Osteoblast (primary cell): ENCODE data around the gene DRC3. TPM values are rescaled to one million over a fixed set of nuclear protein-coding genes. Genes with fewer than 3 reads are reported as not detected.

Experiments used
- DNase-seq: peaks from one replicate; pipeline ENCODE4 v3.0.0; 2011; ENCODE audit warnings: low spot score, mixed read lengths; ENCODE audit not compliant: insufficient read length; ENCODE audit errors: missing footprints
- H2AFZ ChIP-seq: 2 replicates; pipeline ENCODE4 v1.6.0; 2011; ENCODE audit warnings: mild to moderate bottlenecking, low read length
- H3K27ac ChIP-seq: 2 replicates; pipeline ENCODE4 v1.5.1; 2011; ENCODE audit warnings: mild to moderate bottlenecking, low read depth, low read length, moderate library complexity
- H3K27me3 ChIP-seq: 2 replicates; pipeline ENCODE4 v1.6.0; 2012; ENCODE audit warnings: mild to moderate bottlenecking, control low read depth, inconsistent platforms, low read length, moderate library complexity; ENCODE audit not compliant: insufficient read depth
- H3K36me3 ChIP-seq: 2 replicates; pipeline ENCODE4 v1.5.1; 2011; ENCODE audit warnings: mild to moderate bottlenecking, low read length, control low read depth, moderate library complexity; ENCODE audit not compliant: insufficient read depth
- H3K4me1 ChIP-seq: 2 replicates; pipeline ENCODE4 v1.5.1; 2011; ENCODE audit warnings: mild to moderate bottlenecking, low read length, control low read depth, moderate library complexity; ENCODE audit not compliant: insufficient read depth
- H3K4me2 ChIP-seq: 2 replicates; pipeline ENCODE4 v1.6.0; 2011; ENCODE audit warnings: mild to moderate bottlenecking, low read length; ENCODE audit not compliant: insufficient read depth
- H3K4me3 ChIP-seq: fragments of 200-600 bp; sonication (generic); 3 replicates; pipeline ENCODE4 v1.5.1; 2012; ENCODE audit warnings: mild to moderate bottlenecking, low read length, inconsistent platforms; ENCODE audit not compliant: insufficient read depth
- H3K79me2 ChIP-seq: 2 replicates; pipeline ENCODE4 v1.6.0; 2012; ENCODE audit warnings: mild to moderate bottlenecking, low read length, control low read depth, inconsistent platforms; ENCODE audit not compliant: insufficient read depth
- H3K9me3 ChIP-seq: 2 replicates; pipeline ENCODE4 v1.5.1; 2011; ENCODE audit warnings: low read depth, low read length, control low read depth
- H4K20me1 ChIP-seq: 2 replicates; pipeline ENCODE4 v1.6.0; 2012; ENCODE audit warnings: mild to moderate bottlenecking, low read length, control low read depth; ENCODE audit not compliant: insufficient read depth
- total RNA-seq: library from RNA; depleted of rRNA; stranded (reverse); fragments of >200 nt; gene quantifications from 2 replicates; pipeline ENCODE4 v1.2.3, GENCODE V29; 2012
- TF ChIP-seq, protein P1 (sequence below): IDR thresholded peaks from 2 replicates; pipeline ENCODE4 v1.5.1; 2011; ENCODE audit warnings: mild to moderate bottlenecking, low read depth, low read length, moderate library complexity; ENCODE audit errors: extremely low read depth

DRC3 gene
- total RNA-seq, 1 donor: 2.9 TPM

DNA sequence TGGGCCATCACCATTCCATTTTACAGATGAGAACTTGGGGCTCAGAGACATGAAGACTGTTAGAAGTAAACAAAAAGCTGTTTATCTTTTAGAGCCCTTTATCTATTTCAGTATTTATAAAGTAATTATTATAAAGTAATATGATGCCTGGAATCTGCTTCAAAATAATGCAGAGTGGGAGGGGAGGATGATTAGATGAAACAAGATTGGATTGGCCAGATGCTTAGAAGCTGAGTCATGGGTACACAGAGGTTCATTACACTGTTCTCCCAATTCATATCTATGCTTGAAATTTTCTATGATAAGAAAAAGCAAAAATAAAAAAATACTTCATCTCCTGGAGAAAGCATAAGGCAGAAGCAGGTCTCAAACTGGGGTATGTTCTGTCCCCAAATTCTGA, 29.8 kb upstream of the DRC3 start:
- TF ChIP-seq, protein P1, sequence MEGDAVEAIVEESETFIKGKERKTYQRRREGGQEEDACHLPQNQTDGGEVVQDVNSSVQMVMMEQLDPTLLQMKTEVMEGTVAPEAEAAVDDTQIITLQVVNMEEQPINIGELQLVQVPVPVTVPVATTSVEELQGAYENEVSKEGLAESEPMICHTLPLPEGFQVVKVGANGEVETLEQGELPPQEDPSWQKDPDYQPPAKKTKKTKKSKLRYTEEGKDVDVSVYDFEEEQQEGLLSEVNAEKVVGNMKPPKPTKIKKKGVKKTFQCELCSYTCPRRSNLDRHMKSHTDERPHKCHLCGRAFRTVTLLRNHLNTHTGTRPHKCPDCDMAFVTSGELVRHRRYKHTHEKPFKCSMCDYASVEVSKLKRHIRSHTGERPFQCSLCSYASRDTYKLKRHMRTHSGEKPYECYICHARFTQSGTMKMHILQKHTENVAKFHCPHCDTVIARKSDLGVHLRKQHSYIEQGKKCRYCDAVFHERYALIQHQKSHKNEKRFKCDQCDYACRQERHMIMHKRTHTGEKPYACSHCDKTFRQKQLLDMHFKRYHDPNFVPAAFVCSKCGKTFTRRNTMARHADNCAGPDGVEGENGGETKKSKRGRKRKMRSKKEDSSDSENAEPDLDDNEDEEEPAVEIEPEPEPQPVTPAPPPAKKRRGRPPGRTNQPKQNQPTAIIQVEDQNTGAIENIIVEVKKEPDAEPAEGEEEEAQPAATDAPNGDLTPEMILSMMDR: no peak
- no peak for DNase-seq
- Histone ChIP-seq H3K79me2 (peaks cover 78% of the 10 kb centered on the region), H3K4me2 (peak overlapping the region; percentile 63), H3K27ac (peak overlapping the region; percentile 40), H3K27me3 (no peaks in the 10 kb centered on the region), H3K9me3 (no peaks in the 10 kb centered on the region), H2AFZ (no peak overlapping the region), H3K4me3 (peak overlapping the region; percentile 28), H3K36me3 (no peaks in the 10 kb centered on the region), H3K4me1 (peaks cover 54% of the 10 kb centered on the region), H4K20me1 (peaks cover 17% of the 10 kb centered on the region)

DNA sequence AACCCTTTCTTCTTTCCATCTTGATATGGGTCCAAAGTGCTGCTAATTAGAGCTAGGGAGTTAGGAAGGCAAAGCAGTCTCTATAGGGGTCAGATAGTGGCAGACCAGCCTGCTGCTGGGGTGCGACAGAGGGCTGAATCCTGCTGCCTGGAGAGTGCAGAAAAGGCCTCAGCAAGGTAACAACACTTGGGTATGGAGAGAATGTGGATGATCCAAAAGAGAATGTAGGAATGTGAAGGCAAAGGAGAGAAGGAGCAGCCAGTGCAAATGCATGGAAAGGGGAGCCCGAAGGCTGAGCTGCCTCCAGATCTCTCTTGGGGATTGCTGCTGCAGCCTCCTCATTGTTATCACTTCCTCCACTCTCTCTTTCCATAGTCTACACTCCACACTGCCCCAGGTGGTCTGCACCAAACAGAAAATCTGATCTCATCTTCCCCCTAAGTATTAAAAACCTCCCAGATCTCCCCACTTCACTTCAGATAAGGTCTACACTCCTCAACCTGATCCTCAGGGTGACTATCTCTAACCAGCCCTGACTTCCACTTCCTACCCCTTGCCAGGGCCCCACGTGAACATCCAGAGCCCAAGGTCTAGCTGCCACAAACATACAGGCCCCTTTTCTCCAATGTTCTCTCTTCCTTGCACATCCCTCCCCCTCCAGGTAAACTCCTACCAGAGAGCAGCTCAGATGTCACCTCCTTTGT, 29.2 kb upstream of the DRC3 start:
- peak overlapping the region; percentile 40 for H3K27ac ChIP-seq
- no peak for DNase-seq
- TF ChIP-seq, protein P1: no peak
- H2AFZ ChIP-seq: no peak overlapping the region
- H3K36me3 ChIP-seq: no peaks in the 10 kb centered on the region
- no peaks in the 10 kb centered on the region for H3K27me3 ChIP-seq
- H3K9me3 ChIP-seq: no peaks in the 10 kb centered on the region
- peak overlapping the region; percentile 63 for H3K4me2 ChIP-seq
- H4K20me1 ChIP-seq: peaks cover 16% of the 10 kb centered on the region
- H3K4me3 ChIP-seq: peak overlapping the region; percentile 28
- H3K4me1 ChIP-seq: peaks cover 54% of the 10 kb centered on the region
- peaks cover 76% of the 10 kb centered on the region for H3K79me2 ChIP-seq

GRCh38 chr17:17944242-17944641, 28.4 kb upstream of the DRC3 start:
- H3K27ac ChIP-seq: no peak overlapping the region
- no peak overlapping the region for H3K4me3 ChIP-seq
- H4K20me1 ChIP-seq: peaks cover 20% of the 10 kb centered on the region
- TF ChIP-seq, protein P1: no peak
- H3K9me3 ChIP-seq: no peaks in the 10 kb centered on the region
- H3K27me3 ChIP-seq: no peaks in the 10 kb centered on the region
- no peak overlapping the region for H2AFZ ChIP-seq
- no peaks in the 10 kb centered on the region for H3K36me3 ChIP-seq
- DNase-seq: no peak
- H3K4me1 ChIP-seq: peaks cover 55% of the 10 kb centered on the region
- H3K4me2 ChIP-seq: no peak overlapping the region
- peaks cover 76% of the 10 kb centered on the region for H3K79me2 ChIP-seq

GRCh38 chr17:17944743-17945142, 27.9 kb upstream of the DRC3 start:
- Histone ChIP-seq H3K36me3 (no peaks in the 10 kb centered on the region), H2AFZ (no peak overlapping the region), H3K27me3 (no peaks in the 10 kb centered on the region), H3K9me3 (no peaks in the 10 kb centered on the region), H3K4me2 (no peak overlapping the region), H3K4me1 (peaks cover 54% of the 10 kb centered on the region), H3K27ac (no peak overlapping the region), H3K79me2 (peaks cover 80% of the 10 kb centered on the region), H3K4me3 (no peak overlapping the region), H4K20me1 (peaks cover 22% of the 10 kb centered on the region)
- DNase-seq: no peak
- TF ChIP-seq, protein P1: no peak
